Measurements from ENCODE around the gene GJC2. TPM values are rescaled to one million over a fixed set of nuclear protein-coding genes. Genes with fewer than 3 reads are reported as not detected.

Gene GJC2
- total RNA-seq, 6 donors from 2014 or later, result 1.4 to 8.7 (median 2.0) TPM

DNA sequence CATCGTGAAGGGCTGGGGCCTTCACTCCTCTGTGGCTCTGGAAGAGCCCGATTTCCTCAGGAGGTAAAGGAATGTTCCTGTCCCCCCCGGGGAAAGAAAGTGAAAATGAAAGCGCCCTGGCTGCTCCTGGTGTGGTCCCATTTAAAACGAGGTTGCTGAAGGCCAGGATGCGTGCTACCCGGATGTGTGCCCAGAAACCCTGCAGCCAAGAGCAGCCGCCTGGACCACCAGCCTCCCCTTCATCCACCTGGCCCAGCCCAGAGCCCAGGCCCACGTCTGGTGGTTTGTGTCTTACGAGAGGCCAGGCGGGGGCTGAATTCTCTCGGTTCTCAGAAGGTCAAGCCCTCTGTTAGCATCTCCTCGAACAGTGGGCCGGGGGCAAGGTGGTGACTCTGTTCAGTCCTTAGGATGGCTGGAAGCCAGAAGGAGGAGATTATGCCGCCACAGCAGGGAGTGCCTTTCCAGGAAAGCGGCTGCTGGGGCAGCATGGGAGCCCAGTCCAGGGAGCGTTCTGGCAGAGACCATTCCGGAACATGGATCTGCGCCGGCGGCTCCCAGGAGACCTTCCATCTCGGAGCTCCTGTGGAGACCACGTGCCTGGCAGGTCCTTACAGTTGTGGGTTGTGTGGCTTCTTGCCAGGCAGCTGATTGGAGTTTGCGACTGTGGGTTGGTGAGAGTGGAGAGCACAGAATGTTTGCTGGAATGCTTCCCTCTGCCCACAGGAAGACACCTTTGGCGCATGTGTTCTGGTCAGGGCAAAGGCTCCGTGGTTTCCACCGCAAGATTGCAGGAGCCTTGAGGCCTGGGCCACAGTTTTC, 8.3 kb upstream of the GJC2 start:
- peak in 1 of 2 donors; percentile 39 for DNase-seq
- Histone ChIP-seq H3K9me3 (no peaks in the 10 kb centered on the region), H3K27me3 (no peaks in the 10 kb centered on the region), H3K4me3 (peak overlapping the region; percentile 84 to 97 (median 90)), H3K4me1 (peaks cover 42 to 61% (median 48%) of the 10 kb centered on the region in 4 donors), H3K36me3 (peaks cover 0 to 39% (median 19%) of the 10 kb centered on the region in 4 donors), H3K27ac (peak overlapping the region; percentile 97 to 98 (median 98))
- 23 to 40% methylated on average over 13 to 26 of the region's 27 CpGs for WGBS, 2 donors
- no peak for TF ChIP-seq CTCF (IDR thresholded peaks at IDR 0.05)
- TF ChIP-seq POLR2A (IDR thresholded peaks at IDR 0.05), result no peak
- no peak for TF ChIP-seq POLR2AphosphoS5 (IDR thresholded peaks at IDR 0.05)
- no peak for TF ChIP-seq EP300 (IDR thresholded peaks at IDR 0.05)
- ATAC-seq (ENCODE audit: low FRiP score in 2 of 2), result no peak

GRCh38 chr1:228142155-228142691, 7.5 kb upstream of the GJC2 start:
- no peak for TF ChIP-seq EP300 (IDR thresholded peaks at IDR 0.05)
- no peak for TF ChIP-seq CTCF (IDR thresholded peaks at IDR 0.05)
- no peak for TF ChIP-seq POLR2A (IDR thresholded peaks at IDR 0.05)
- no peak for TF ChIP-seq POLR2AphosphoS5 (IDR thresholded peaks at IDR 0.05)
- ATAC-seq (ENCODE audit: low FRiP score in 2 of 2) (no peak), DNase-seq (peak in 1 of 2 donors; percentile 64)
- WGBS, 2 donors, result 74 to 77% methylated on average over 14 to 16 of the region's 16 CpGs
- peak overlapping the region; percentile 97 to 98 (median 98) for H3K27ac ChIP-seq
- no peaks in the 10 kb centered on the region for H3K9me3 ChIP-seq
- no peaks in the 10 kb centered on the region for H3K27me3 ChIP-seq
- peaks cover 0 to 47% (median 26%) of the 10 kb centered on the region in 4 donors for H3K36me3 ChIP-seq
- peaks cover 42 to 68% (median 53%) of the 10 kb centered on the region in 4 donors for H3K4me1 ChIP-seq
- peak overlapping the region; percentile 25 to 97 (median 89) for H3K4me3 ChIP-seq

DNA sequence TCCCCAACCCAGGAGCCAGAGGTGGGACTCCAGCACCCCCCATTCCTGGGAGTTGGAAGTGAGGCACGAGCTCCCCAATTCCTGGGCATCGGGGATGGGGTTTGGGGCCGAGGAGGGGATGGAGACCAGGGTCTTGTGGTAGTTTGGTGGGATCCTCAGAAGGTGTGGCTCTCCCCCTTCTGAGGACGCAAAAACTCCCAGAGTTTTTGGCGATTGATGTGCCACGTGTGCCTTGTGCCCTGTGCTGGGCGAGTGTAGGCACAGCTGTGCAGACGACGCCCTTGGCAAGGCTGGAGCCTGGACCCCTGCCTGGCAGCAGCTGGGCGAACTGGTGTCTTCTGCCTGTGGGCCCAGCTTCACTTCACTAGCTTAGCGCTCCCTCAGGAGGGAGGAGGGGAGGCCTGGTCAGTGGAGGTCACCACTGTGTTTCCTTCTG, 7.0 kb upstream of the GJC2 start:
- H3K4me3 ChIP-seq, result peak overlapping the region in 3 of 4 donors; percentile 84 to 97 (median 94)
- H3K36me3 ChIP-seq, result peaks cover 0 to 52% (median 31%) of the 10 kb centered on the region in 4 donors
- DNase-seq (peak in 1 of 2 donors; percentile 56), ATAC-seq (ENCODE audit: low FRiP score in 2 of 2) (no peak)
- H3K27me3 ChIP-seq, result no peaks in the 10 kb centered on the region
- no peak for TF ChIP-seq POLR2AphosphoS5 (IDR thresholded peaks at IDR 0.05)
- no peak for TF ChIP-seq CTCF (IDR thresholded peaks at IDR 0.05)
- TF ChIP-seq POLR2A (IDR thresholded peaks at IDR 0.05), result no peak
- no peak for TF ChIP-seq EP300 (IDR thresholded peaks at IDR 0.05)
- peaks cover 42 to 73% (median 58%) of the 10 kb centered on the region in 4 donors for H3K4me1 ChIP-seq
- 78 to 87% methylated on average over 7 to 10 of the region's 11 CpGs for WGBS, 2 donors
- H3K9me3 ChIP-seq, result no peaks in the 10 kb centered on the region
- peak overlapping the region; percentile 97 to 98 (median 98) for H3K27ac ChIP-seq

DNA sequence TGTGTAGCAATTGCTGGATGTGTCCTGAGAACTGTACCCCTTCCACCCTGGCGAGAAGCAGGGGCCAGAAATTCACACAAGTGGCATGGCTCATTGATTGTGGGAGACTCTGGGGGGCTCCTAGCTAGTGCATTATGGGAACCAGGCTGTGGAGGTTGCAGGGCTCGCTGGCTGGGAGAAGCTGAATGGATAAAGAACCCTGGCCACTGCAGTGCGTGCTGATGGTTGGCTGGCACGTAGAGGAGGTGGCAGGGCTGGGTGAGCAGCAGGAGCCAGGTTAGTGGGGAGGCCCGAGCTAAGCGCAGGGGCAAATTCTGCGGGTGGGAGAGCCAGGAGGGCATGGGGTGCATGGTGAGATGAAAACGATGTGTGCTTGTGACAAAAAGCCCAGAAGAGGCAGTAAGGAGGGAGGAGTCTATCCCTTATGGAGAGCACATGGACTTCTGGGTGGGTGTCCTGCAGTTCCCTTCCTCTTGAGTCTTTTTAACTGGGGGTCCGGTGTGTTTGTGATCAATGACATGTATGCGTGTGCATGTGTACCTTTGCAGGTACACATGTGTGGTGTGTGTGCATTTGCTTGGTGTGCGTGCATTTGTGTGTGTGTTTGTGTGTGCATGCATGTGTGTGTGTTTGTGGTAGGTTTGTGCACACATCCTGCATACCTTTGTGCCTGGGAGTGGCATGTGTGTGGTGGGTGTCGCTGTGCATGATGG, 6.1 kb upstream of the GJC2 start:
- TF ChIP-seq POLR2AphosphoS5 (IDR thresholded peaks at IDR 0.05), result no peak
- TF ChIP-seq POLR2A (IDR thresholded peaks at IDR 0.05), result no peak
- no peak for TF ChIP-seq EP300 (IDR thresholded peaks at IDR 0.05)
- TF ChIP-seq CTCF (IDR thresholded peaks at IDR 0.05), result no peak
- H3K9me3 ChIP-seq, result no peaks in the 10 kb centered on the region
- H3K27ac ChIP-seq, result peak overlapping the region in 1 of 4 donors; percentile 98
- DNase-seq, result no peak
- no peaks in the 10 kb centered on the region for H3K27me3 ChIP-seq
- peaks cover 0 to 61% (median 40%) of the 10 kb centered on the region in 4 donors for H3K36me3 ChIP-seq
- 81 to 89% methylated on average over 11 to 12 of the region's 12 CpGs for WGBS, 2 donors
- no peak for ATAC-seq (ENCODE audit: low FRiP score in 2 of 2)
- H3K4me3 ChIP-seq, result peak overlapping the region in 1 of 4 donors; percentile 94
- H3K4me1 ChIP-seq, result peaks cover 50 to 83% (median 67%) of the 10 kb centered on the region in 4 donors

Measured in upper lobe of left lung (tissue), 6 donors.